SH-SY5Y (cell line): Measurements from ENCODE around the gene SSBP3.

Experiments used
- GATA2 ChIP-seq: IDR thresholded peaks from 2 replicates; pipeline ENCODE4 v1.6.1; 2011; ENCODE audit warnings: mild to moderate bottlenecking, low read depth, low read length
- GATA3 ChIP-seq: IDR thresholded peaks from 2 replicates; pipeline ENCODE4 v1.6.1; 2011; ENCODE audit warnings: low read depth, mild to moderate bottlenecking, low read length, moderate library complexity

SSBP3 gene

DNA sequence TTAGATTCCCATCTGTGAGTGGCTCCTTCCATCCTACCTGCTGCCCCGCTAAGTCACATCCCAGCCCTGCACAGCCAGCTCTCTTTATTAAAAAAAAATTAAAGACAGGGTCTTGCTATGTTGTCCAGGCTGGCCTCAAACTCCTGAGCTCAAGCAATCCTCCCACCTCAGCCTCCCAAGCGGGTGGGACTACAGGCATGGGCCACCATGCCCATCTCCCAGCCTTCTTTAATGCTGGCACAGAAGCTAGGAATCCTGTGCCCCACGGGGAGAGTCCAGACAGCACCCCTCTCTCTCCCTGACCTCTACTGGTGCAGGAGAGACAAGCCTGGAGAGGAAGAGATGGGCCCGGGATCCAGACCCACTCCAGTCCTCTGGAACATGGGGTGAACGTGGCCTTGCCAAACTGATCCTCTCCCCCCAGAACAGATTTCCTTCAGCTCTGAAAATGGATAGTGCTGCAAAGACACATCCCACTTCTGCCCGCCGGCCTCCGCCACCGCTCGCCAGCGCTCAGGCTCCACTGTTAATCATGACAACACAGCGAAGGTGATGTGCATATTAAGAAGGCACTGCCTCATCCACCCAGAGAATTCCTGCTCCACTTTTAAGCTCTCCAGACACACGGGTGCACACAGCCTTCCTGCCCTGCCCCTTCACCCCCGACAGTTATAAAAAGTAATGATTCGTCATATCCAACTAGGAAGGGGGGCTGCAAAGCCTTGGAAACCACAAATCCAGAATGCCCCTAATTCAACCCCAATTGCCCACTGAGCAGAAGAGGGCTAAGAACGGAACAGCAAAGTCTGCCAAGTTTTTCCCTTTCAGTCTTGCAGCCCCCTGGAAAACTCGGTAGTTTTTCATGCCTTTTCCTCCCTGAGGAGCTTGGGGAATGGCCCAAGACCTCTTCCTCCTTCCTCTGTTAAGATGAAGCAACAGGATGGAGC, 138.1 kb downstream of the SSBP3 start:
- no peak for TF ChIP-seq GATA3

DNA sequence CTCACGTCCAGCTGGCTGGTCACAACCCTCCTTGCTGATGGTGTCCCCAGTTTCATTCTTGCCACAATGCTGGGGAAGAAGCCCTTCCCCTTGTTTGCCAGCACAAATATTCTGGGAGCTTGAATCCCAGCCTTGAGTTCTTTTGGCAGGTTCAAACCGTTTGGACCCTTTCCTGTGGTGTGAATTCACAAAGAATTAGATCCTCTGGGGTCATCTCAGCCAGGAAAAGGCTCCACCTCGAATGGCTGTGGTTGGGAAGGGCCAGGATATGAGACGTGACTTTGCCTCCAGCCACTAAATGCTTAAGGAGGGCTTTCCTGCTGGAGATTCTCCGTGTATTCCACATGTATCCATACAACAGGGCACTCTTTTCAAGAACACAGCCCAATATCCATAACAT, 139.3 kb downstream of the SSBP3 start:
- TF ChIP-seq GATA3 (no peak), GATA2 (no peak)

DNA sequence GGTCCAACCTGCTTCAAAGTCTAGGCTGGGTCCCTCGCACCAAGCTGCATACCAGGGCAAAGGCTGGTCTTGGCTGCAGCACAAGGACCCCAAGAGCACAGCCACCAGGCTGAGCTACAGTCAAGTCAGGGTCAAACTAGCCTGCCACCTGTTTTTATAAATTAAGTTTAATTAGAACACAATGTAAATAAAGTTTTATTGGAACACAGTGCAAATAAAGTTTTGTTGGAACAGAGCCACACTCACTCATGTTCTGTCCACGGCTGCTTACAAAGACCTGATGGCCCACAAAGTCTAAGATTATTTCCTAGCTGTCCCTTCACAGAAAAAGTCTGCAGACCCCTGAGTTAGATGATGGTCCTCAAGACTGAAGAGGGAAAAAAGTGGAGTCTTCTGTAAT, 140.0 kb downstream of the SSBP3 start:
- TF ChIP-seq GATA3 (no peak), GATA2 (no peak)

DNA sequence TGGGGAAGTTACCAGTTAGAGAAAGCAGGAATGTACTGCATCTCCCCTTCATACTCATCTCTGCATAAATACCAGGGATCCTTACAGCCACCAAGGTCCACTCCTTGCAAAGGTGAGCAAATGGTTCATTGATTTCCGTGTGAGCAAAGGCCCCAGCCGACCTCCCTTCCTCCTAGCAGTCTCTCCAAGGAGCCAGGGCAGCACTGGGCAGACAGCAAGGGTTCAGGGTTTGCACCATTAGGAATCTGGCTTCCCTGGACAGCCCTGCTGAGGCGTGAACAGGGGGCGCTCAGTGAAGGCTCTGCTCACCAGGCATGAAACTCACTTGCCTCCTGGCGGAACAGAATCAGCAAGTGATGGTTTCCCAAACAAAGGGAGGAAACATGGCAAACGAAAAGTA, 140.5 kb downstream of the SSBP3 start:
- TF ChIP-seq GATA3 (no peak), GATA2 (no peak)

DNA sequence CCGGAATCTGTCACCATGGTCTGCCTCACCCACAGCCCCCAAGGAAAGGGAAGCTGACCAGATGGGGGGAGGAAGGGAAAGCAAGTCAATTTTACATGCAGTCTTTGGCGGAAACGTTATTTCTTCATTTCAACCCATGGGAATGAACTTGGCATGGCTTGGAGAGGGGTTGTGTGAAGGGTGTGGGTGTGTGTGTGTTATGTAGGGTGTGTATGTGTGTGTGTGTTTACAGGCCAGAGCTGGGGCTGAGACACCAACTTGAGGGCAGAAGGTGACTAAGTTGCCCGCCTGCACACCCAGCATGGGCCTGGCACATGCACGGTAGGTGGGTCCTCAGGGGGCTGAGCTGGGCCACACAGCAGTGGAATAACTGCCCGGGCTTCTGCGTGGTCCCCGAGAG, 141.1 kb downstream of the SSBP3 start:
- TF ChIP-seq GATA3: no peak
- no peak for TF ChIP-seq GATA2

DNA sequence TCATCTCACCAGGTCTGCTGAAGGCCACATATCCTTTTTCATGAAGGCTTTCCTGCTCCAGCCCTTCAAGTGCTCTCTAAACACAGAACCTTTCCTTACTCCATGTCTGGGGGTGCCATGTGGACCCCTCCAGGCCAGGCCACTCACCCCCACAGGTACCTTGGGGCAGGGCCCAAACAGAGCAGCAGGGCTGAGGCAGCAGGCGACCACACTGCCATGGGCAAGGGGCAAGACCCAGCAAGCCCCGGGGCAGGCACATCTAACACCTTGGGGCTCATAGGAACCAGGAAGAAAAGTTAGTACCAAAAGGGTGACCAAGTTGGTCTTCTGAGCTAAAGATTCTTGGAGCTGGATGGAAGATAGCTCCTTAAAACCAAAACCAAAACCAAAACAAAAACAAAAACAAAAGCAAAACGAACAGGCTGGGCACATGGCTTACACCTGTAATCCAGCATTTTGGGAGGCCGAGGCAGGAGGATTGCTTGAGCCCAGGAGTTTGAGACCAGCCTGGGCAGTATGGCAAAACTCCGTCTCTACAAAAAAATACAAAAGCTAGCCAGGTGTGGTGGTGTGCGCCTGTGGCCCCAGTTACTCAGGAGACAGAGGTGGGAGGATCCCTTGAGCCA, 142.5 kb downstream of the SSBP3 start:
- TF ChIP-seq GATA3 (no peak), GATA2 (no peak)

DNA sequence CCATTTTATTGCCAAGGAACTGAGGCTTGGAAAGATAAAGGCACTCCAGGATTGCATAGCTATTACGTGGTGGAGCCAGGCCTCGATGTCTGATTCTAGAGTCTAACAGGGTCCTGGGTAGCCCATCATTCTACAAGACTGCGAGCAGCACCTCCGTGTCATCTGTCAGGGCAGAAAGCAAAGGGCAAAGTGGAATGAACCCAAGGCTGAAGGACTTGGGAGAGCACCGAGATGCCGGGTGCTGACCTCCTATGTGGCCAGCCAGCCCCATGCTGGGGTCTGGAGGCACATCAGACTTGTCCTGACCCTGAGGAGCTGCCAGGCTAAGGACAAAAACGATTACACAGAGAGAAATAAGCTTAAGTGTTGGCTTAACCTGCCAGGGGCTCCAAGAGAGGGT, 143.9 kb downstream of the SSBP3 start:
- TF ChIP-seq GATA2 (no peak), GATA3 (no peak)

DNA sequence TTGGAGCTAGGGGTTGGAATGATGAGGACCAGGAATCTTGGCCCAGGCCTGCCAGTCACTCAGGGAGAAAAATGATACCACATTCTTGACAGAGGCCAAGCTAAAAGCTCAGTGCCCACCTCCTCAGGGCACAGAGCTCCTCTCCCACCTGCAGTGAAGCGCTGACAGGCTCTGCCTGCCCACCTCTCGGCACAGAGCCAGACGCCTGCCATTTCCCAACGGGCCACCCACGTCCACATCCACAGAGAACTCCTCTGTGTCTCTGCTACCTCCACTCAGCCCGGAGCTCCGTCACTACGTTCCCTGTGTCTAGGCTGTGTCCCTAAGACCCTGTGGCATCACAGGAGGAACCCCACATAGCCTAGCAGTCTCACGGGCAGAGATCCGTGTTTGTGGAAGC, 145.4 kb downstream of the SSBP3 start:
- TF ChIP-seq GATA3: no peak
- TF ChIP-seq GATA2: no peak

DNA sequence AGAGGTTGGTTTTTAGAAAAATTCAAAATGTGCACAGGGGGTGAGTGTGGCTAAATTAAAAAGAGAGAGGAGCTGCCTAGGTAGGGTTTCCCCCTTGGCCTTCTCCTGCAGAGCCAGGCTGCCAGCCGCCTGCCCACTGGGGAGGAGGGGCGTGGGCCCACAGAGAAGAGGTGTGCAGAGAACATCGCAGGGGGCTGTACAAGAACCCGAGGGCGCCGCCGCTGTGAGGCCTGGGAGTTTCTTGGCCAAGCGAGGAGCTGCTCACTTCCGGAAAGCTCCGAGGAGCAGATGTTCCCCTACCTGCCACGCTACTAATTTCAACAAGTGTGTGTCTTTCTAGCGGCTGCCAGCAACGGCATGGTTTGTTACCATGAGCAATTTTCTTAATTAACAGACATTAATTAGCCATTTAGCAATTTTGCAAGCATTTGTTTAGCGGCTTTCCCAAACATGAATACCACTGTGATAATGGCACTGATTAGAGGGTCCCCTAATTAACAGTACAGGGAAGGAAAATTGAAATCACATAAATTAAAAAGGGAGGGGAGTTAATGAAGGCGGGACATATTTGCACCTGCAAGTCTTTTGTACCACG, 146.6 kb downstream of the SSBP3 start:
- TF ChIP-seq GATA2 (no peak), GATA3 (no peak)

DNA sequence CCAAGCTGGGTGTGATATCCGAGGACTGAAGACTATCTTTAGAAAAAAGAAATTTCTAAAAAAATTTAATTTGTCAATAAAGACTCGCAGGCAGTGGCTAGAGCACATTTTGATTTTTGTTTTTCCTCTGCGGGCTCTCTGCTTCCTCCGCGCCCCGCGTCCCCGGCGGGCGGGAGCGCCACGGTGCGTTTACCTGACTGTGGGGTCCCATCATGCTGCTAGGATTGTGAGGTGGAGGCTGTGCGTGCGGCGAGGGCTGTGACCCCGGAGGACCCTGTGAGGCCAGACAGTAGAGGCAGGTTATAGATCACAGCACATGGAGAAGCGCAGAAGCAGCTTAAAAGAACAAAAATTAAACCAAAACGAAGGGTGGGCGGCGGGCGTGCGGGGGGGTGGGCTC, 148.3 kb downstream of the SSBP3 start:
- no peak for TF ChIP-seq GATA2
- no peak for TF ChIP-seq GATA3

DNA sequence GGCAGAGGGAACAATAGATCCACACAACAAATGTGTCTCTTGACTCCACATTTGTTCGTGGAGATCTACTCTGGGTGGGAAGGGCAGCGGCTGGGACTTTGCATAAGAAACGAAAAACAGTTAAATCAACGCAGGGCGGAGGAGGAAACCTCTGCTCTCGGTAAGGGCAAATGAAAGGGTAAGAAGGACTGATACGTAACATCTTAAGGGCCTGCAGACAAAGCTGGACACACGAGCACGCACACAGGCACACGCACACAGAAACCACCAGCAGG, 148.9 kb downstream of the SSBP3 start:
- no peak for TF ChIP-seq GATA2
- TF ChIP-seq GATA3: no peak

DNA sequence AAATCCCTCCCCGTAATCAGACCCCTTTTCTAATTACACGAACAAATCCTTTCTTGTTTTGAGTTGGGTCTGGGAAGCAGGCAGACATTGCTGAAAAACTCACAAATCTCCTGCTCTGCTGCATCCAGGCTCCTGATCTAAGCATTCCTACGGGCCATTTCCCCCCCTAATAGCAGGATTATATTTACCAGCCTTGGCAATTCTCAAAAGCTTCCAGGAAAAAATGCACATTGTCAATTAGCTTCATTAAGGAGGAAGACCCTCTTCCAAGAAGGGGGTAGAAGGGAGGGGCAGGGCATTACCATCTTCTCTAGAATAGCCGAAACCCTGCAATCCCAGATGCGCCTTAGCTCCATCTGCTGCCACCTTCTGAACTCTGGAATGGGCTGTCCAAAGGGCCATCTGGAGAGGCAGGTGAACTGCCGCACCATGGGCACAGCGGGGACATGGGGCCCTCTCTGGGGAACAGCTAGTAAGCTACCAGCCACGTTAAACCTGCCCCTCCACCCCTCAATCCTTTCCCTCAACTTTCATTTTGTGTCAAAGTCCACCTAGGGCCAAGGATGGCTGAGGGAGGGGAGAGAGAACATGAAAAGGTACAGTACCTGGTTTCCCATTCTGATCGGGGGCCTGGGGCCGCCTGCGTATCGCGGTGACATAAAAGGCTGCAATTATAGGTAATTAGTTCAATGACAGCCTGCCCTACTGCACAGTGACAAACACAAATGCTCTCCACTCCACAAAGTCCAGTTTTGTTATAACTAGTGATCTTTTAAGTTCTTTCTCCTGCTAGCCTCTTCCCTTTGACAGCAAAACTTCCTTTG, 149.5 kb downstream of the SSBP3 start:
- no peak for TF ChIP-seq GATA3
- TF ChIP-seq GATA2: no peak

DNA sequence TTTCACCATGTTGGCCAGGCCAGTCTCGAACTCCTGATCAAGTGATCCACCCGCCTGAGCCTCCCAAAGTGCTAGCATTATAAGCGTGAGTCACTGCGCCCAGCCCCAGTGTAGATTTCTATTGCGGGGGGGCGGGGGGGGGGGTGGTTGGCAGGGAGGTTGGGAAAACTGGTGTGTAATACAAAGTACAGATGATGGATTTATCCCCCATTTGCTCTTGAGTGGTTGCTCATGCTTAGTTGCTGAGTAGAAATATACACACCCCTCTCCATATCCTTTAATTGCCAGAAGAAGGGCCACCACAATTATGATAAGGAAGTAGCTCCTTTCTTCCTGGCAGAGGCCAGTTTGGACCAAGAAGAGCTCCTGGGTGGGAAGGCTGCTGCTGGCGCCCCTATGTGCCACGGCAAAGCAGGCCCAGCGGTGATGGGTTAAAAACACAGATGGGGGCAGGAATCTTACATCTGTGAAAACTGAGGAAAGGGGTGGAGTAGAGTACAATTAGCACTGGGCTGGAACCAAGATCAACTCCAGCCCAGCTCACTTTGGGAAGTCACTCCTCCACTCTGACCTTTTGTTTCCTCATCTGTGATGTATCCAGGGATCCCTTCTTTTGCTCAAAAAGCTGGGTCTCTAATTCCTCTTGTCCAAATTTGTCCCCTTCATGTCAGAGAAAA, 151.0 kb downstream of the SSBP3 start:
- TF ChIP-seq GATA3 (no peak), GATA2 (no peak)

DNA sequence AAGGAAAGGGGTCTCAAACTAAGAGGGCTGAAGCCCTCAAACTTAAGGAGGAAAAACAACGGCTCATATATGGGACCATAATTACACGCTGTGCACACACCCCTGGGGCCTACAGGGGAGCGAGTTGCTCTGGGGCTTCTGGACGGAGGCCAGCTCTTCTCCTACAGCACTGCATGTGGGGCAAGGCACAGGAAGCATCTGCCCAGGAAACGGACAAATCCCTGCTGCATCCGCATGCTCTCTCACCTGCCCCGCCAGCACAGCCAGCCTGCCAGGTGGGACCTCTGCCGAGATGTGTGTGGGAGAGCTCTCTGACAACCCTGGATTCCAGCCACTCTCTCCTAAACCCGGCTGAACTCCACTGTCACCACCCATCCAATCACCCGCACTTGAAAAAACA, 152.1 kb downstream of the SSBP3 start:
- TF ChIP-seq GATA2 (no peak), GATA3 (no peak)
